Hepatocyte (in vitro differentiated cells): ENCODE results near the gene REEP6. TPM values are rescaled to one million over a fixed set of nuclear protein-coding genes. Genes with fewer than 3 reads are reported as not detected.
"Not testable (repeated sequence)": the region's sequence is repeated elsewhere in the genome, so short reads cannot be mapped to it uniquely, and the experiment has no call there.

Experiments
- DNase-seq: peaks from one replicate; pipeline ENCODE4 v3.0.0-alpha.2; 2016; ENCODE audit warnings: low spot score
- H2AFZ ChIP-seq: fragments of 200-600 bp; sonication (generic); 2 replicates; pipeline ENCODE4 v1.6.0; 2016; ENCODE audit warnings: antibody characterized with exemption, mild to moderate bottlenecking
- H3K27ac ChIP-seq: fragments of 200-600 bp; sonication (generic); 2 replicates; pipeline ENCODE4 v1.5.1; 2016; ENCODE audit warnings: mild to moderate bottlenecking
- H3K27me3 ChIP-seq: fragments of 200-600 bp; sonication (generic); 2 replicates; pipeline ENCODE4 v1.6.1; 2016
- H3K36me3 ChIP-seq: fragments of 200-600 bp; sonication (generic); replicated peaks from 2 replicates; pipeline ENCODE4 v1.5.1; 2016; ENCODE audit warnings: low read depth; ENCODE audit not compliant: insufficient read depth
- H3K4me1 ChIP-seq: fragments of 200-600 bp; sonication (generic); 2 replicates; pipeline ENCODE4 v1.5.1; 2016; ENCODE audit warnings: mild to moderate bottlenecking, moderate library complexity; ENCODE audit not compliant: insufficient read depth
- H3K4me2 ChIP-seq: fragments of 200-600 bp; sonication (generic); 2 replicates; pipeline ENCODE4 v1.6.0; 2016
- H3K4me3 ChIP-seq: fragments of 200-600 bp; sonication (generic); 2 replicates; pipeline ENCODE4 v1.5.1; 2016; ENCODE audit warnings: mild to moderate bottlenecking
- H3K79me2 ChIP-seq: fragments of 200-600 bp; sonication (generic); 2 replicates; pipeline ENCODE4 v1.6.0; 2017; ENCODE audit warnings: mild to moderate bottlenecking
- H3K9me2 ChIP-seq: fragments of 200-600 bp; sonication (generic); replicated peaks from 2 replicates; pipeline ENCODE4 v1.6.0; 2017; ENCODE audit warnings: mild to moderate bottlenecking; ENCODE audit not compliant: insufficient read depth
- H3K9me3 ChIP-seq: fragments of 200-600 bp; sonication (generic); 2 replicates; pipeline ENCODE4 v1.5.1; 2016; ENCODE audit warnings: low read depth, mild to moderate bottlenecking
- H4K20me1 ChIP-seq: fragments of 200-600 bp; sonication (generic); 2 replicates; pipeline ENCODE4 v1.6.0; 2016; ENCODE audit warnings: mild to moderate bottlenecking; ENCODE audit not compliant: insufficient read depth, poor library complexity, severe bottlenecking
- CTCF ChIP-seq: fragments of 200-600 bp; sonication (generic); IDR thresholded peaks from 2 replicates; pipeline ENCODE4 v1.5.1; 2016; ENCODE audit warnings: antibody characterized with exemption, mild to moderate bottlenecking; ENCODE audit not compliant: poor library complexity
- EZH2 ChIP-seq: fragments of 200-600 bp; sonication (generic); IDR thresholded peaks from 2 replicates; pipeline ENCODE4 v1.6.1; 2016; ENCODE audit warnings: antibody characterized with exemption, mild to moderate bottlenecking, borderline replicate concordance
- EZH2phosphoT487 ChIP-seq: fragments of 200-600 bp; sonication (generic); IDR thresholded peaks from one replicate; pipeline ENCODE4 v1.6.1; 2018; ENCODE audit warnings: antibody characterized with exemption, mild to moderate bottlenecking, low read depth, moderate library complexity; ENCODE audit not compliant: unreplicated experiment, severe bottlenecking
- WGBS: methylation state at CpG from one replicate; pipeline ENCODE4 v1.1.6; 2016; ENCODE audit warnings: low lambda C conversion rate; ENCODE audit errors: missing lambda C conversion rate; 5-methylcytosine and 5-hydroxymethylcytosine counted together
- polyA plus RNA-seq: library from polyadenylated mRNA; unstranded; fragments of >200 nt; fragmentation: Nextera tagmentation; extraction: Ambion mirVana; gene quantifications from 2 replicates; pipeline ENCODE4 v1.2.1, GENCODE V29; 2016
- total RNA-seq: library from RNA; depleted of rRNA; stranded (reverse); fragments of >200 nt; gene quantifications from 2 replicates; pipeline ENCODE4 v1.2.3, GENCODE V29; 2014

The REEP6 gene
- total and polyA plus RNA-seq, 2 experiments from 2014 or later = 88.9 to 218 TPM

- Histone ChIP-seq H3K27me3 (no peaks in the 10 kb centered on the region), H3K79me2 (peaks cover 15% of the 10 kb centered on the region), H3K9me3 (no peaks in the 10 kb centered on the region), H2AFZ (no peak overlapping the region), H3K9me2 (no peaks in the 10 kb centered on the region), H3K27ac (no peak overlapping the region), H3K36me3 (no peaks in the 10 kb centered on the region), H3K4me3 (no peak overlapping the region), H4K20me1 (no peaks in the 10 kb centered on the region), H3K4me2 (no peak overlapping the region), H3K4me1 (peaks cover 22% of the 10 kb centered on the region)
- DNase-seq = no peak
- TF ChIP-seq EZH2 (no peak), CTCF (no peak), EZH2phosphoT487 (no peak)
- 83% methylated on average over 30 of the region's 40 CpGs for WGBS
These were observed 5.1 kb downstream of the REEP6 start for GRCh38 chr19:1495799-1496713.

- no peaks in the 10 kb centered on the region for H3K9me2 ChIP-seq
- peak overlapping the region; percentile 68 for H3K27ac ChIP-seq
- H3K9me3 ChIP-seq = no peaks in the 10 kb centered on the region
- H2AFZ ChIP-seq = no peak overlapping the region
- 89% methylated on average over 30 of the region's 39 CpGs for WGBS
- H3K4me3 ChIP-seq = no peak overlapping the region
- no peaks in the 10 kb centered on the region for H3K36me3 ChIP-seq
- peaks cover 19% of the 10 kb centered on the region for H3K4me1 ChIP-seq
- no peak for DNase-seq
- TF ChIP-seq EZH2 (no peak), CTCF (no peak)
- no peaks in the 10 kb centered on the region for H3K27me3 ChIP-seq
- H3K4me2 ChIP-seq = no peak overlapping the region
- H4K20me1 ChIP-seq = no peaks in the 10 kb centered on the region
- peaks cover 7% of the 10 kb centered on the region for H3K79me2 ChIP-seq
These were observed 6.0 kb downstream of the REEP6 start for GRCh38 chr19:1496714-1497577.

- Histone ChIP-seq H3K4me3 (no peak overlapping the region), H3K36me3 (no peaks in the 10 kb centered on the region), H3K79me2 (peaks cover 5% of the 10 kb centered on the region), H3K4me1 (peaks cover 17% of the 10 kb centered on the region), H3K27me3 (no peaks in the 10 kb centered on the region), H3K9me3 (no peaks in the 10 kb centered on the region), H2AFZ (no peak overlapping the region), H4K20me1 (no peaks in the 10 kb centered on the region), H3K9me2 (no peaks in the 10 kb centered on the region), H3K27ac (peak overlapping the region; percentile 68), H3K4me2 (no peak overlapping the region)
- TF ChIP-seq CTCF (no peak), EZH2phosphoT487 (no peak), EZH2 (no peak)
- DNase-seq = no peak
- WGBS = 87% methylated on average over 25 of the region's 25 CpGs
These were observed 6.7 kb downstream of the REEP6 start for GRCh38 chr19:1497578-1498235.

- H3K27me3 ChIP-seq = not testable (repeated sequence)
These were observed 8.2 kb downstream of the REEP6 start for GRCh38 chr19:1499231-1499630.

More at GRCh38 chr19:1499231-1499630, 8.2 kb downstream of the REEP6 start:
- H3K79me2 ChIP-seq, H3K27ac ChIP-seq, DNase-seq, H4K20me1 ChIP-seq, H3K4me3 ChIP-seq, H3K4me2 ChIP-seq, H3K9me2 ChIP-seq, H2AFZ ChIP-seq, H3K36me3 ChIP-seq, H3K9me3 ChIP-seq: not testable (repeated sequence)
- WGBS = no CpG with 5 or more reads among the region's 34 CpGs
- H3K4me1 ChIP-seq = peaks cover 18% of the 10 kb centered on the region
